HG03460 (cell line): ENCODE results near the gene RARRES2.
"Not testable (repeated sequence)": the region's sequence is repeated elsewhere in the genome, so short reads cannot be mapped to it uniquely, and the experiment has no call there.

Experiments used
- ATAC-seq: cut with Tn5 transposase; IDR thresholded peaks from one replicate; pipeline ENCODE4 v1.9.1; 2021; ENCODE audit not compliant: unreplicated experiment

RARRES2 gene

DNA sequence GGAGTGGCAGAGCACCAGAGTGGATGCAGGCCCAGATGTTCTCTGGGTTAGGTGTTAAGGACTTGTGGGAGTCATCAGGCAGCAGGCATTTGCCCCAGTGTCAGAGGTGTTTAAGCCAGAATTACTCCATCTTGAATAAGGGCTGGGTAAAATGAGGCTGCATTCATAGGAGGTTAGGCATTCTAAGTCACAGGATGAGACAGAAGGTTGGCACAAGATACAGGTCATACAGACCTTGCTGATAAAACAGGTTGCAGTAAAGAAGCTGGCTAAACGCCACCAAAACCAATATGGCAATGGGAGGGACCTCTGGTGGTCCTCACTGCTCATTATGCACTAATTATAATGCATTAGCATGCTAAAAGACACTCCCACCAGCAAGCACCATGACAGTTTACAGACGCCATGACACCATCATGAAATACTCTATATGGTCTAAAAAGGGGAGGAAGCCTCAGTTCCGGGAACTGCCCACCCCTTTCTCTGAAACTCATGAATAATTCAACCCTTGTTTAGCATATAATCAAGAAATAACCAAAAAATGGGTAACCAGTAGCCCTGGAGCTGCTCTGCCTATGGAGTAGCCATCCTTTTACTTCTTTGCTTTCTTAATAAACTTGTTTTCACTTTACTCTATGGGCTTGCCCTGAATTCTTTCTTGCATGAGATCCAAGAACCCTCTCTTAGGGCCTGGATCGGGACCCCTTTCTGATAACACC is 19.2 kb downstream of the RARRES2 start:
- no peak for ATAC-seq

DNA sequence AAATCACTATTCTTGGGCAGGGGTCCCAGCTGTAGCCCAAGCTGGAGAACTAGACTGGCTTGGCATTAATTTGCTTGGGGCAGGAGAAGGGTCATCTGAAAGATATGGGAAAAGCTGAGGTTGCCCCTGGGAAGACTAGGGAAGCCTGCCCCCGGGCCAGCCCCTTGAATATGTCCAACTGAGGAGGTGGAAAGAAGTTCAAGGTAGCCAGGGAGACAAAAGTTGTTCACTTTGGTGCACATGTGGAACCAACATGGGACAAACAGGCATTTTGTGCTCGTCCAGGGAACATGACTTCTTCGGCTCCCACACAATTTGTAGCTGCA is 19.7 kb downstream of the RARRES2 start:
- ATAC-seq: no peak

DNA sequence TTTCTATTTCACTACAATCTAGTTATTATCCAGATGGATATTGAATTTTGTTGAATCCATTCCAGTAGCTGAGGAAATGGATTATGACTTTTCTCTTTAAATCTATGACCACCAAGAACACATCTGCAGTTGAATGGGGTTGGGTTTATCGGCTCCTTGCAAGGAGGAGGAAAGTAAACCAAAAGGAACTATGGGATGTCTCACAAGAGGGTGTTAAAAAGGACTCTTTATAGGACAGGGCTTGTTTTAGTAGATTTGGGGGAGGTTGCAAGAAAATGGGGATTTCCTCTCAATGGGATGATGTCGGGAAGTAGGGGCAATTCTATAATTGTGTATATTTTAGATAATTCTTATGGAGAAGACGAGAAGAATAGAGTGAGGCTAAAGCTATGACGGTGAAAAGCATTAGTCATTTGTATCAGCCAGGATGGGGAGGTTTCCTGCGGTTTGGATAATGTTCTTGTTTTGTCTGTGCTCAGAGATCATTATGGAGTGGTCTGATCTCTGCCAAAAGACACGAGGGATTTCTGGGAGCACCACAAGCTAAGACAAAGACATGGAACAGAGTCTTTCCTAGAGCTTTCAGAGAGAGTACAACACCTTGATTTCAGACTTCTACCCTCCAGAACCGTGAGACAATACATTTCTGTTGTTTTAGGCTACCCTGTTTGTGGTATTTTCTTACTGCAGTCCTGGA is 23.5 kb downstream of the RARRES2 start:
- no peak for ATAC-seq

DNA sequence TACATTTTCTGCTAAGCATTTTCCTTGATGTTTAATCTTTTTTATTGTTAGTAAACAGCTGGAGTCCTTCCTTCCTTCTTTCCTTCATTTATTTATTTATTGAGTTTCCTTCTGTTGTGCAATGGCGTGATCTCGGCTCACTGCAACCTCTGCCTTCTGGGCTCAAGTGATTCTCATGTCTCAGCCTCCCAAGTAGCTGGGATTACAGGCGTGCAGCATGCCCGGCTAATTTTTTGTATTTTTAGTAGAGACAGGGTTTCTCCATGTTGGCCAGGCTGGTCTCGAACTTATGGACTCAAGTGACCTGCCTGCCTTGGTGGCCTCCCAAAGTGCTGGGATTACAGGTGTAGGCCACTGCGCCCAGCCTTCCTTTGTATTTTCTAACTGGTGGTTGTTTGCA is 24.4 kb downstream of the RARRES2 start:
- ATAC-seq: not testable (repeated sequence)

DNA sequence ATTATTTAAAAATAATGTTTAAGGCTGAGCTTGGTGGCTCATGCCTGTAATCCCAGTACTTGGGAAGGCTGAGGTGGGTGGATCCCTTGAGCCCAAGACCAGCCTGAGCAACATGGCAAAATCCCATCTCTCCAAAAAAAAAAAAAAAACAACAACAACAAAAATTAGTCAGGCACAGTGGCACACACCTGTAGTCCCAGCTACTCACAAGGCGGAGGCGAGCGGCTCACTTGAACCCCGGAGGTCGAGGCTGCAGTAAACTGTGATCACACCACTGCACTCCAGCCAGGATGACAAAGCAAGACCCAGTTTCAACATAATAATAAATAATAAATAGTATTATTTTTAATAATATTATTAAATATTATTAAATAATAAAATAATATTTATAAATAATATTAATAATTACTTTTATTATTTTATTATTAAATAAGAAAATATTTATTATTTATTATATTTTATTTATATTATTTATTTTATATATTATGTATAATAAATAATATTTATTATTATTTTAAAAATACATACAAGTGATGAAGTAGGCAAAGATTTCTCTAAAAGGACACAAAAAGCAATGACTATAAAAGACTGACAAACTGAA is 26.7 kb downstream of the RARRES2 start:
- ATAC-seq: no peak

DNA sequence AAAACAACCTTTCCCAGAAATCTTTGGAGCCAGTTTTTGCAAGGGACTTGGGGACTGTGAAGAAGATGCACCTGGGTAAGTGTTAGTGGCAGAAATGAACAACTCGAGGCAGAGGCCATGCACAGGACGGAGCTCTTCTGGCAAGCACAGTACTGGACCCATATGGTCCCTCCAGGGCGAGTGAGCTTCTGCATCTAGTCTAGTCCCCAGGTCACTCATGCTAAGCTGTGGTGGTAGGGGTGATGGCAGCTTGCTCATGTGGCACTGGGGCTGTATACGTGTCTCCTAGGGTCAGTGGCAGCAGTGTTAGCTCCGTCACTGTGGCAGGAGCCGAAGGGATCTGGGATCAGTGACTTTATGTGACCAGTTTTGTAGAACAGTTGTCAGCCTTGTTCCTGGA is 27.6 kb downstream of the RARRES2 start:
- ATAC-seq: no peak

DNA sequence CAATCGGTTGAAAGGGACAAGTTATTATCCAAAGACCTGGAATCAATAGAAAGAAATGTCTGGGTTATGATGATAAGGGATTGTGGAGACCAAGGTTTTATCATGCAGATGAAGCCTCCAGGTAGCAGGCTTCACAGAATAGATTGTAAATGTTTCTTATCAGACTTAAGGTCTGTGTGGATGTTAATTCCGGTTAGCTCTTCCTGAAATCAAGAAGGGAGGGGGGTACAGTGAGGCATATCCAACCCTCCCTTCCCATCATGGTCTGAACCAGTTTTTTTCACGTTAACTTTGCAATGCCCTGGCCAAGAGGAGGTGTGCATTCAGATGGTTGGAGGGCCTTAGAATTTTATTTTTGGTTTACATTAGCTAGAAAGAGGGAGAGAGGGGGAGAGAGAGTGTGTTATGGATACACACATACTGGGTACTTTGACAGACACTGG is 28.0 kb downstream of the RARRES2 start:
- no peak for ATAC-seq

DNA sequence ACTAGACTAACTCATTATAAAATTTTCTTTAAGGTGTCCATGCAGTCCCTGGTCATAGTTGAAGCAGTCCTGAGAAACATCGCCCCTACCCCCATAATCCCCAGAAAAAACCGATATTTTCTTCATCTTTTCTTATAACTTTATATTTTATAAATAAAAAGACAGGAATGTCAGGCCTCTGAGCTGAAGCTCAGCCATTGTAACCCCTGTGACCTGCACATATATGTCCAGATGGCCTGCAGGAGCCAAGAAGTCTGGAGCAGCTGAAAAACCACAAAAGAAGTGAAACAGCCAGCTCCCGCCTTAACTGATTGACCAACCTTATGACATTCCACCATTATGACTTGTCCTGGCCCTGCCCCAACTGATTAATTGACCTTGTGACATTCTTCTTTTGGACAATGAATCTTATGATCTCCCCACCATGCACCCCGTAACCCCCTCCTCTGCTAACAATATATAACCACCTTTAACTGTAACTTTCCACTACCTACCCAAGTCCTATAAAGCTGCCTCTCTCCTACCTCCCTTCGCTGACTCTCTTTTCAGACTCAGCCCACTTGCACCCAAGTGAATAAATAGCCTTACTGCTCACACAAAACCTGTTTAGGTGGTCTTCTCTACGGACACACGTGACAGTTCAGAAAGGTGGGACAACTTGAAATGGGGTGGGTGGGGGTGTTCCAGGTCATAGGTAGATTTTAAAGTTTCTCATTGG is 28.6 kb downstream of the RARRES2 start:
- not testable (repeated sequence) for ATAC-seq

DNA sequence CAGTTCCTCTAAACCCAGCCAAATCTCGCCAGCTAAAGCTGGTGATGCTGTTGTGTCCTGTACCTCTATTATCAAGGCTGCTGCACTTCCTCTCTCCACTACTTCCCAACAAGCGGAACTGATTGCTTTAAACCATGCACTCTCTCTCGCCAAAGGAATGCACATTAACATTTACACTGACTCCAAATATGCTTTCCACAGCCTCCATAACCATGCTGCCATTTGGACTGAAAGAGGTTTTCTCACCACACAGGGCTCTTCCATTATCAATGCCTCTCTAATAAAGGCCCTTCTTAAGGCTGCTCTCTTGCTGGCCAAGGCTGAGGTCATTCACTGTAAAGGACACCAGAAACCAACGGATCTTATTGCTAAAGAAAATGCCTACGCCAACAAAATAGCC is 29.7 kb downstream of the RARRES2 start:
- no peak for ATAC-seq

DNA sequence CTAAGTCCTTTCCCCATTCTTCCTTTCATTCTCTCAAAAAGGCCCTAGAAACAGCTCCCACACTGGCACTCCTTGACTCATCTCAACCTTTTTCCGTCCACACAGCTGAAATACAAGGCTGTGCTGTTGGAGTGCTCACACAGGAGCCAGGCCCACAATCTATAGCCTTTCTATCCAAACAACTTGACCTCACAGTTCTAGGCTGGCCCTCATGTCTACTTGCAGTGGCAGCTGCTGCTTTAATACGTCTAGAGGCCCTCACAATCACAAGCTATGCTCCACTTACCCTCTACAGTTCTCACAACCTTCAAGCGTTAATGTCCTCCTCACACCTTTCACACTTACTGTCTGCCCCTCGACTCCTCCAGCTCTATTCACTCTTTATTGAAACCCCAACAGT is 30.3 kb downstream of the RARRES2 start:
- no peak for ATAC-seq

DNA sequence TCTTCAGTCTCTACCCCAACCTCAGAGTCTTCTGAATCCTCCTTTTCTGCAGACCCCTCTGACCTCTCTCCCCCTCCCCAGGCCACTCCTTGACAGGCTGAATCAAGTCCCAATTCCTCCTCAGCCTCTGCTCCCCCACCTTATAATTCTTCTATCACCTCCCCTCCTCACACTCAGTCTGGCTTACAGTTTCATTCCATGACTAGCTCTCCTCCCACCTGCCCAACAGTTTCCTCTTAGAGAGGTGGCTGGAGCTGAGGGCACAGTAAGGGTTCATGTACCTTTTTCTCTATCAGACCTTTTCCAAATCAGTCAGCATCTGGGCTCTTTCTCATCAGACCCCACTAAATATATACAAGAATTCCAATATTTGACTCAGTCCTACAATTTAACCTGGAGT is 32.9 kb downstream of the RARRES2 start:
- ATAC-seq: no peak

DNA sequence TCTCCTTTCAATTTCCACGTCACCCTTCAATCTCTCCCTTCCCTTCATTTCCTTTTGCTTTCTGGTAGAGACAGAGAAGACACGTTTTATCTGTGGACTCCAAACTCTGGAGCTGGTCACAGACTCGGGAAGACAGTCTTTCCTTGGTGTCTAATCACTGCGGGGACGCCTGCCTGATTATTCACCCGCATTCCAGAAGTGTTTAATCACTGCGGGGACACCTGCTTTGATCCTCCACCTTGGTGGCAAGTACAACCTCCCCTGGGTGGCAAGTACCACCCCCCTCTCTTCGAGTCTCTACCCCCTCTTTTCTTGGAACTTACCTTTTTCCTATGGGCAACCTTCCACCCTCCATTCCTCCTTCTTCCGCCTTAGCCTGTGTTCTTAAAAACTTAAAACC is 33.5 kb downstream of the RARRES2 start:
- no peak for ATAC-seq

DNA sequence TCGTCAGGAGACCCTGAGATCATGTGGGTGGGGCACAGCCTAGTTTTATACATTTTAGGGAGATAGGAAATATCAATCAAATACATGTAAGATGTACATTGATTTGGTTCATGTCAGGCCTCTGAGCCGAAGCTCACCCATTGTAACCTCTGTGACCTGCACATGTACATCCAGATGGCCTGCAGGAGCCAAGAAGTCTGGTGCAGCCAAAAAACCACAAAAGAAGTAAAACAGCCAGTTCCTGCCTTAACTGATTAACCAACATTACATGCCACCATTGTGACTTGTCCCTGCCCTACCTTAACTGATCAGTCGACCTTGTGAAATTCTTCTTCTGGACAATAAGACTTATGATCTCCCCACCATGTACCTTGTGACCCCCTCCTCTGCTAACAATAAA is 34.3 kb downstream of the RARRES2 start:
- no peak for ATAC-seq

DNA sequence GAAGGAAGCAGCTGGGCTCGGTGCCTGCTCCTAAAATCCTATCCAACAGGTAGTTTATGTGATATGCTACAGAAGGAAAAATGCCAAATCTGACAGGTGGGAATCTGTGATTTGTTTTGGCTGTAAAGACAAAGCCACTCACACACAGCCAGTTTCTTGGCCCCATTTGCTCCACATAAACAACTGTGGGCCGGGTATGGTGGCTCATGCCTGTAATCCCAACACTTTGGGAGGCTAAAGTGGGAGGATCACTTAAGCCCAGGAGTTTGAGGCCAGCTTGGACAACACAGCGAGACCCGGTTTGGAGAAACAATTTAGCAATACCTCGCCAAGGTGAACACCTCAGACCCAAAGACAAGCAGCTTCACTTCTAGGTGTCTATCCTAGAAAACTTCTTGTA is 35.1 kb downstream of the RARRES2 start:
- not testable (repeated sequence) for ATAC-seq

DNA sequence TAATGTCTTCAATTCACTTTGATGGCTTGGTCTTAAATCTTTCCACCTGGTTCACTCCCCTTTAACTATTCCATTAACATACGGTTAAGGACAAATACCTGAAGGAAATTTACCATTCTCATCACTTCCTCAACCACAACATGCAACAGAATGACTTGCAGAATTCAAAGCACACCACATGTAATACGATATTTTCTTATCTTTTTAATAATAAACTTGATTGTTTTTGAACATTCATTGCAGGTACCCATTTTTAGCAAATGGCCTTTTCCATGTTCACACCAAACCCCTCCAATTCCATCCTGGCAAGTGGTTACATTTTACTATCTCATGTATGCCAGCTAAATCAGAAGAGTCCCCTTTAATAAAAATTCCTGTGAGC is 35.5 kb downstream of the RARRES2 start:
- ATAC-seq: not testable (repeated sequence)

DNA sequence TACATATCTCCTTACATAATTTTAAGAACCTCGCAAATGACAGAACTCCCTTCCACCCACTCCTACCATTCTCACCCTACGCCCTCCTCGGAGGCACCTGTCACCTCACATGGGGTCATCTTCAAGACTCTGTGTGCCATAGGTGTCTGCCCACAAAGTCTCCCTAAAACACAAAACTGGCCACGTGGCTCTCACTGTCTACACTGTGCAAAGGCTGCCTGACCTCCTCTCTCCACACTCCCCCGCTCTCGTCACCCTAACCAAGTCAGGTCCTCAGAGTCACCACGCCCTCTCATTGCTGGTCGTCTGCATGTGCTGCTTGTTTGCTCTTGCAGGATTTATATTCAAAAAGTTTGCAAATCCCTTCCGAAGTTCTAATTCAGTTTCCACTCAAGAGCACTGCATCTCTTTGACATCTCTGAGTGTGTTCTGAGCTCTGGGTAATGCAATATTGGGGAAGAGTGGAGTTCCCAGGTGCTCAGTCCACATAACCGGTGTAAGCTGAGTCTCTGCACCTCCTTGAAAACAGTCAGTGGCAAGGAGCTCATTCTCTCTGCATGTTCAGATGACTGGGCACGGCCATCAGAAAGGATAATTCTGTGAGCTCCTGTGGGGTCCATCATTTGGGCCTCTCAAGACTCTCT is 36.0 kb downstream of the RARRES2 start:
- not testable (repeated sequence) for ATAC-seq

DNA sequence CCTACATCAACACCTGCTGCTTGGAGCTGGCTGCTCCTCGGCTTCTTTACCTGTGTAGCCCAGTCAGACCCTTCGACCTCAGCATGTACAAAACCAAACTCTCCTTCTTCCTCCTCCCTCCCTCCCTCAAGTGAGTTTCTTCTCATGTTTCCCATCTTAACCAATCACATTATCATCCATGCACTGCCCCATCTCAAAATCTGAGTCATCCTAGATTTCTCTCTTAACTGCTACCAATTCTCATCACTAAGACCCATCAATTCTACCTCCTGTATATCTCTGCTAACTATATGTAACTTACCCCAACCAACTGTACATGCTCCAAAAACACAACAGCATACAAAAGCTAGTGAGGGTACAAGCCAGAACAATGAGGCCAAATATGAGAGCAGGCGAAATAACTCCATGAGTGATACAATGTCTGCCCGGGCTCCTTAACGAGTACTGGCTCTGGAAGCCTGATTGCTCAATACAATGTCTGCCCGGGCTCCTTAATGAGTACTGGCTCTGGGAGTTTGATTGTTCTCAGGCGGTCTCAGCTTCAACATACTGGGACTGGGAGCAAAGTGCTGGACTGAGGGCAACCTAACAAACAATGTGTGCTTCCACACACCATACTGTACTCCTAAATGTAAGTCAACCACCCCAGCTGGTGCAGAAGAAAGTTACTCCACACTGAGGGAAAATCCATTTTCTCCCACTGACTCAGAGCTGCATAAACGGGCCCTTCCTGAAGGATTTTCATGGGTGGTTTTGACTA is 36.8 kb downstream of the RARRES2 start:
- not testable (repeated sequence) for ATAC-seq

DNA sequence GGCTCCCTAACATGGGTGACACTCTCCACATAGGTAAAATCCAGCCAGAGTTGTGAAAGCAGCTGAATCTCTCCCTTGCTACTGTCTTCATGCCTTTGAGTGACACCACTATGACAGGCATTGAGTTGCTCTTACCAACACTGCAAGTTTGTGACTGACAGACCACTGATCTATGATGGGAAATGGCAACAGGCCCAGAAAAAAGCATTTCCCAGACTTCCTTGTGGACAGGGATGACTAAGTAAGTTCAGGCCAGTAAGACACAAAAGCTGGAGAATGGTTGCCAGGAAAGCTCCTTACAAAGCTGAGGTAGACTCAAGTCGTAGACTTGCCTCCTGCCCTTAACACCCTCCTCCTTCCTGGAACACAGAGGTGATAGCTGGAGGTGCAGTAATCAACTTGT is 38.5 kb downstream of the RARRES2 start:
- not testable (repeated sequence) for ATAC-seq

DNA sequence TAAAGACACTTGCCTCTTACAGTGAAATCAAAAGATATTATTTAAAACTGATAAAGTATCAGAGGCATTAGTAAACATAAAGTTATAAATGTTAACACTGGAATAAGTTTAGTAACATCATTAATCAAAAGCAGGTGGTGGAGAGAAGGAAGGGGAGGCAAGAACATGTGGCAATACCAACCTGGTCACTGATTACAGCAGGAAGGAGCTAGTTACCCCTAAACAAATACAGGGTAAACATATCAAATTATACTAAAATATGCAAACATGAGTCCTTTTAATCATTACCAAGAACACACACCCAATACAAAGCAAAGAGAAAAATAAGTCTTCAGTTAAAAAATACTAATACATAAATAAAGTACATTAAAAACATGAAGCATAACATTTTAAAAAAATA is 43.5 kb downstream of the RARRES2 start:
- ATAC-seq: not testable (repeated sequence)

DNA sequence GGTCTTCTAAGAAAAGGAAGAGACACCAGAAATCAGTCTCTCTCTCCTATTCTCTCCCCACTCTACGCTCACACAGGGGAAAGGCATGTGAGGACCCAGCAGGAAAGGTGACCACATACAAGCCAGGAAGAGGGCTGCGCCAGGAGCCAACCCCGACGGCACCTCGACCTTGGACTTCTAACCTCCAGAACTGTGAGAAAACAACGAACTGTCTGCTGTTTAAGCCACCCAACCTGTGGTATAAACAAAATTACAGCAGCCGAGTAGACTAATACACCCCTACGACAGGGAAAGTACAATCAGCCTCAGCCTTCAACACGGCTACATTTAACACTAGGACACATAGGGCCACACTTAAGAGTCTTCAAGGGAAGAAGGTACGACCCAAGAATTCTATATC is 44.6 kb downstream of the RARRES2 start:
- ATAC-seq: not testable (repeated sequence)
